Neutrophil (primary cell): ENCODE results near the gene RARG.

Experiments used
- H3K27ac ChIP-seq: fragments of 200-600 bp; sonication (generic); 2 replicates; pipeline ENCODE4 v1.5.1; 2016; ENCODE audit warnings: mild to moderate bottlenecking, moderate library complexity
- H3K27me3 ChIP-seq: fragments of 200-600 bp; sonication (generic); 2 replicates; pipeline ENCODE4 v1.6.0; 2016; ENCODE audit warnings: mild to moderate bottlenecking
- H3K36me3 ChIP-seq: fragments of 200-600 bp; sonication (generic); 2 replicates; pipeline ENCODE4 v1.5.1; 2017
- H3K4me1 ChIP-seq, 2 experiments: fragments of 200-600 bp in 1 of 2; sonication (generic) in 1 of 2; 1 replicate in 1 of 2; 2 replicates in 1 of 2; pipeline versions ENCODE4 v1.5.1 to v1.6.1; 2013 to 2016; ENCODE audit warnings: low read depth in 1 of 2, low read length in 1 of 2, mild to moderate bottlenecking in 1 of 2, moderate library complexity in 1 of 2; ENCODE audit not compliant: control insufficient read depth in 1 of 2, insufficient read depth in 1 of 2
- H3K4me3 ChIP-seq, 2 experiments: fragments of 200-600 bp in 1 of 2; sonication (generic) in 1 of 2; 1 replicate in 1 of 2; 2 replicates in 1 of 2; pipeline ENCODE4 v1.5.1; 2013 to 2016; ENCODE audit warnings: low read depth in 1 of 2, low read length in 1 of 2, mild to moderate bottlenecking in 1 of 2, moderate library complexity in 1 of 2
- H3K9me3 ChIP-seq: fragments of 200-600 bp; sonication (generic); 2 replicates; pipeline ENCODE4 v1.5.1; 2016
- CTCF ChIP-seq: fragments of 200-600 bp; sonication (generic); IDR thresholded peaks from 2 replicates; pipeline ENCODE4 v1.5.1; 2016; ENCODE audit warnings: antibody characterized with exemption

RARG gene

GRCh38 chr12:53186745-53187144, 45.3 kb downstream of the RARG start:
- Histone ChIP-seq H3K27me3 (no peaks in the 10 kb centered on the region), H3K4me3 (no peak overlapping the region), H3K36me3 (peaks cover 72% of the 10 kb centered on the region), H3K9me3 (no peaks in the 10 kb centered on the region), H3K27ac (no peak overlapping the region), H3K4me1 (peaks cover 15 to 16% of the 10 kb centered on the region in 2 experiments)
- TF ChIP-seq CTCF: no peak

GRCh38 chr12:53185582-53186153, 46.3 kb downstream of the RARG start:
- peaks cover 24% of the 10 kb centered on the region in 2 experiments for H3K4me1 ChIP-seq
- no peak overlapping the region for H3K27ac ChIP-seq
- no peaks in the 10 kb centered on the region for H3K9me3 ChIP-seq
- no peak for TF ChIP-seq CTCF
- H3K36me3 ChIP-seq: peaks cover 64% of the 10 kb centered on the region
- H3K4me3 ChIP-seq: no peak overlapping the region
- H3K27me3 ChIP-seq: no peaks in the 10 kb centered on the region

GRCh38 chr12:53184828-53185227, 47.2 kb downstream of the RARG start:
- H3K27ac ChIP-seq: no peak overlapping the region
- TF ChIP-seq CTCF: no peak
- H3K4me1 ChIP-seq: peaks cover 27 to 29% of the 10 kb centered on the region in 2 experiments
- H3K9me3 ChIP-seq: no peaks in the 10 kb centered on the region
- no peak overlapping the region for H3K4me3 ChIP-seq
- H3K36me3 ChIP-seq: peaks cover 59% of the 10 kb centered on the region
- H3K27me3 ChIP-seq: no peaks in the 10 kb centered on the region

- H3K4me1 ChIP-seq: peaks cover 33 to 35% of the 10 kb centered on the region in 2 experiments
- peaks cover 43% of the 10 kb centered on the region for H3K36me3 ChIP-seq
- H3K9me3 ChIP-seq: no peaks in the 10 kb centered on the region
- TF ChIP-seq CTCF: no peak
- no peaks in the 10 kb centered on the region for H3K27me3 ChIP-seq
- H3K4me3 ChIP-seq: no peak overlapping the region
- peak overlapping the region; percentile 37 for H3K27ac ChIP-seq
Observed at GRCh38 chr12:53182903-53183302, 49.1 kb downstream of the RARG start.

GRCh38 chr12:53181935-53182334, 50.1 kb downstream of the RARG start:
- Histone ChIP-seq H3K36me3 (peaks cover 33% of the 10 kb centered on the region), H3K4me3 (peak overlapping the region in 1 of 2 experiments; percentile 96), H3K9me3 (no peaks in the 10 kb centered on the region), H3K27ac (peak overlapping the region; percentile 94), H3K27me3 (no peaks in the 10 kb centered on the region), H3K4me1 (peaks cover 33 to 35% of the 10 kb centered on the region in 2 experiments)
- no peak for TF ChIP-seq CTCF
